GM21528 (cell line): ENCODE data around the gene RALGAPA2.
A peak's percentile ranks its signal among the peaks of the same experiment; 100 is the strongest.

Experiments used
- ATAC-seq: cut with Tn5 transposase; IDR thresholded peaks from one replicate; pipeline ENCODE4 v1.9.1; 2021; ENCODE audit warnings: mild to moderate bottlenecking, moderate library complexity; ENCODE audit not compliant: unreplicated experiment, low FRiP score

RALGAPA2 gene

GRCh38 chr20:20637998-20638725 lies 74.3 kb downstream of the RALGAPA2 start:
- ATAC-seq: no peak

DNA sequence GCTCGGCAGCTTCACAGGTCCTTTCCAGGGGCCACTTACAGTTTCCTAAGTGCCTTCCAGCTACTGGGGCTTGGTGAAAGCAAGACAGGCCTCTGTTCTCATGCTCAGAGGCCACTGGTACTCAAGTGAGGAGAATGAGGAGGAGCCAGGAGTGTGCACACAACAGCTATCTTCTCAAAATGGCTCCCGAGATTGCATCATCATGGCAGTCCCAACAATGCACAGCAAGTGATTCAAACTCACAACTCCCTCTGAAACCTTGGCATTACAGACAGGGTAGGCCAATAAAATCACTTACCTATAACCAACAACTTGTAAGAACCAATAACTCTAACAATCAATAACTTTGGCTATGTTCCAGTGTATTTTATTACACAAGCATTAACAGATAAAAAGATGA lies 77.4 kb downstream of the RALGAPA2 start:
- ATAC-seq: no peak

DNA sequence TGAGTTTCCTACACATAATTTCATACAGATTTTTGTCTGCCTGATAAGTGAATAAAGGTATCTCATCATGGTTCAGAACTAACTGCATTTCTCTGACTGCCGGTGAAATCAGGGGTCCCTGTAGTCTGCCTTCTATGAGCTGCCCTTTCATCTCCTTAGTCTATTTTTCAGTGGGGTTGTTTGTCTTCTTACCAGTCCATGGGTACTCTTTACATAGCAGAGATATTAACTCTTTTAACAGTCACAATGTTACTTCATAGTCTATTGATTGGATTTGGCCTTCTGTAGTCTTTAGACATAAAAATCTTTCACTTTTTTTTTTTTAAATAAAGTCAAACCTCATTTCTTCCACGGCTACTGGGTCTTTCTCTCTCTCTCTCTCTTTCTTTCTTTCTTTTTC lies 79.8 kb downstream of the RALGAPA2 start:
- ATAC-seq: no peak

- ATAC-seq: no peak
Measured at GRCh38 chr20:20630551-20630950, 81.9 kb downstream of the RALGAPA2 start.

GRCh38 chr20:20629556-20630188 lies 82.8 kb downstream of the RALGAPA2 start:
- ATAC-seq: no peak

DNA sequence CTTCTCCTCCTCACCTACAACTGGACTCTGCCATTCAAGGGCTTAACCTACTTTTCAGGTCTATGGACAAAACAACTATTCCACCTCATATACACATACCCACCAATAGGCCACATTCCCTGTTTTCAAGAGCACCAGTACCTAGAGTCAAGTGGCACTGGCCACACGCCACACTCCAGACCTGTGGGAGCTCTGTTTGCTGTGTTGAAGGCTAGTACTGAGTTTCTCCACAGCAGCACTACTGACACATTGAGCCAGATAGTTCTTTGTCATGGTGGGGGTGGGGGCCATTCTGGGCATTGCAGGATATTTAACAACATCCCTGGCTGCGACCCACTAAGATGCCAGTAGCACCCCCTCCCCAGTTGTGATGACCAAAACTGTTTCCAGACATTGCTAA lies 84.1 kb downstream of the RALGAPA2 start:
- ATAC-seq: no peak

DNA sequence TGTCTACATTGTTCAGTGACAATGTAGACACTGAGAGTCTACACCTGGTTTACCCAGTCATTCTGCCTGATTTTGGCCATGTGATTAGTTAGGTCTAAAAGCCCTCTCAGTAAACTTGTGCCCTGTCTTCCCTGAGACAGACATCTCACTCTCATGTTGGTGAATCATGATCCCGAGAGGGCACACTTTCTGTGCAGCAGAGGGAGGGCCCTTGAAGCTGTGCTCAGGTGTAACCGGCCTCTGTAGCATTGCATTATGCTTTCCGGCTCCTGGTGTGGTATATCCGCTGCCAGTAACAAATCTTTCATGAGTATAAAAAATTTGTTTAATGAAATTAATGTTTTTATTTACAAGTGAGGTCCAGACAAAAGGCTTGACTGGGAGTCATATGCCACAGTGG lies 85.0 kb downstream of the RALGAPA2 start:
- ATAC-seq: no peak

GRCh38 chr20:20624914-20625313 lies 87.5 kb downstream of the RALGAPA2 start:
- no peak for ATAC-seq

DNA sequence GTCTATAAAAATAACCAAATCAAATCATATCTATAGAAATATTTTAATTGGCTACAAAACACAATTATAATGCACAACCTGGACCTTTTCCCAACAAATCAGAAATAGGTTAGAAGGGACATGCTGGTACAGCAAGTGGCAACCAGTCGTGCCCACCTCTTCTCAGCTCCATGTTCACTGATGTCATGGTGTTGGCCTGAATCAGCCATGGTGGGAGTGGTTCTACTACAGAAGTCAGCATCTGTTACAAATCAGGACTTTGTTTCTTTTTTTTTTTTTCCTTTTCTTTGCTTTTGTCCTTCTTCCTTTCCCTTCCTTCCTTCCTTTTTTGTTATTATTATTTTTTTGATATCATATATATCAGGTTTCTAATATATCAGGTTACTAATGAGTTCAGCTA lies 91.2 kb downstream of the RALGAPA2 start:
- ATAC-seq: no peak

GRCh38 chr20:20614391-20614790 lies 98.1 kb downstream of the RALGAPA2 start:
- ATAC-seq: no peak

- no peak for ATAC-seq
Measured at GRCh38 chr20:20612251-20612650, 100.2 kb downstream of the RALGAPA2 start.

GRCh38 chr20:20611167-20611566 lies 101.3 kb downstream of the RALGAPA2 start:
- no peak for ATAC-seq

DNA sequence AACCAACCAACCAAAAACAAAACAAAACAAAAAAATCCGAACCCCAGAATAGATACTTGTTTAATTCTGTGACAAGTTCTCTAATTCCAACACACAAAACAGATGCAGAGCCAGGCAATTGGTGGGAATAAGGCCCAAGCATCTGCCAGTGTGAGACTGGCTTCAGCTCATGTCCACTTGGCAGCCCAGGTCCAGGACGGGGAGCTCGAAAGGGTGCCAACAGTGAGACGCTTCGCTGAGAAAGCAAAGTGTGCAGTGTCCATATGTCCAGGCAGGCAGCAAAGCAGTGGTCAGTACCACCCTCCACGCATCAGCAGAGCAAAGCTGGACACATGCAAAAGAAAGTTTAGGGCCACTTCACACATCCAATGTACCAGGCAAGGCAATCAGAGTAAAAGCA lies 102.9 kb downstream of the RALGAPA2 start:
- no peak for ATAC-seq

- ATAC-seq: no peak
Measured at GRCh38 chr20:20608641-20609040, 103.8 kb downstream of the RALGAPA2 start.

DNA sequence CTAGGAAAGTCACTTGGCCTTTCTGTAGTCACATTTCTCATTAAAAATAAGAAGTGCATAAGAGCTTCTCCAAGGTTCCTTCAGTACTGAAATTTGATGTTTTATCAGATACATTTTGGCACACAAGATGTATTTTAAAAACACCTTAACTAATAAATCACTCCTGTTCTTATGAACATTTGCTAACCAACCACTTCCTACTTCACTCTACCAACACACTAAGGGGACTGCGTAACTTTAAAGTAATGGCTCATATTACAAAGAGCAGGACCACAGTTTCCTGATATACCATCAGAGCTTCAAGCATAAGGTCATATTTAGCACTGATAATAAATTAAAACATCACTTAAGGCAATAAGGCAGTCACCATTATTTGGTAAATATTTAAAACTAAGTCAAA lies 104.4 kb downstream of the RALGAPA2 start:
- no peak for ATAC-seq

- no peak for ATAC-seq
Measured at GRCh38 chr20:20606881-20607280, 105.6 kb downstream of the RALGAPA2 start.

- ATAC-seq: no peak
Measured at GRCh38 chr20:20606050-20606449, 106.4 kb downstream of the RALGAPA2 start.

DNA sequence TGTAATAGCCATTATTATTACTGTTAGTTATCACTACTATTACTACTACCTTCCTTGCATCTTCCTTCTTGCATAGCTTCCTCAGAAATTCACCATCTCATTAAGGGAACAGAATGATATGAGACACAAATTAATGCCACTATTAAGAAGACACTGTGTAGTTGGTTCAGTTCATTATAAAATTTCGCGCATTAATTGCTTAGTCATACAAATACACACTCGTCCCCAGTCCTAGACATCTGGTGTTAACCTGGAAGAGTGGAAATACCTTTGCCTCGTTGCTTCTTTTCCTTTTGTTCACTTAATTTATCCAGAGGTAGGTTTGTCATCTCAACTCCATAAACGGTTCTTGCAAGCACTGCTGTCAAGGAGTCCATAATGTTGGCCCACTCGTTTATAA lies 107.5 kb downstream of the RALGAPA2 start:
- no peak for ATAC-seq

DNA sequence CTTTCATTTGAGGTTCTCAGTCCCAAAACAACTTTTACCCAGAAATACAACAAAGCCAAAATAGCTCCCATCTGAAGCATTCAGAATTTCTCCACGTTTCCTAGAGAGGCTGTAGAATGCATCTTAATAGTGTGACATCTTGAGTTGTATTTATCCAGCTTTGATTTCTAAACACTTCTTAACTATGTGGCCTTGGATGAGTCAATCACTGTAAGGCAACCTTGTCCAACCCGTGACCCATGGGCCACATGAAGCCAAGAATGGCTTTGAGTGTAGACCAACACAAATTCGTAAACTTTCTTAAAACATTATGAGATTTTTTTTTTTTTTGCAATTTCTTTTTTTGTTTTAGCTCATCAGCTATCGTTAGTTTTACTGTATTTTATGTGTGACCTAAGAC lies 108.1 kb downstream of the RALGAPA2 start:
- no peak for ATAC-seq

DNA sequence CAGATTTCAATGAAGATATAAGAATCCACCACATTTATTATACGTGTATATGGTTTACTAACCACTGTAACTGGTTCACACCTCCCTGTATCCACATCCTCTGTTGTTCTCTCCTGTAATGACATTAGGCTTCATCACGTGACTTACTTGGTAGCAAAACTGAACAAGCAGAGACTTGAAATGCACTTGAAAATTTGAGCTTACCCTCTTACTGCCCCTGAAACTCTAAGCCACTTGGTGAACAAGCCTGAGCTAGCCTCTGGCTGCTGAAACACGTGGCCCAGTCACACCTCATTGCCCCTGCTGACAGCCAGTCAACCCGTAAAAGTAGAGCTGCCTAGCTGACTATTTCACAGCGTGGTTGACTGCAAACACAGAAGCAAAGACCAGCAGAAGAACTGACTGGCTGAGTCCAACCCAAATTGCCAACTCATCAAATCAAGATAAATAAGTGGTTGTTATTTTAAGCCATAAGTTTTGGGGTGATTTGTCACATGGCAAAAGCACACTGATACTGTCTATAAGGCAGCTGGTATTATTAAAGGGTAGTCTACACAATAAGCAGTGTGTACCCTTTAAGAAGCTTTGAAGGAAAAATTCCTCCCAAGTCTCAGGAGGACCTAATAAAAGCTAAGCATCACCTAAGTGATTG lies 109.0 kb downstream of the RALGAPA2 start:
- peak; percentile 99 for ATAC-seq

- ATAC-seq: no peak
Measured at GRCh38 chr20:20597966-20598365, 114.5 kb downstream of the RALGAPA2 start.

DNA sequence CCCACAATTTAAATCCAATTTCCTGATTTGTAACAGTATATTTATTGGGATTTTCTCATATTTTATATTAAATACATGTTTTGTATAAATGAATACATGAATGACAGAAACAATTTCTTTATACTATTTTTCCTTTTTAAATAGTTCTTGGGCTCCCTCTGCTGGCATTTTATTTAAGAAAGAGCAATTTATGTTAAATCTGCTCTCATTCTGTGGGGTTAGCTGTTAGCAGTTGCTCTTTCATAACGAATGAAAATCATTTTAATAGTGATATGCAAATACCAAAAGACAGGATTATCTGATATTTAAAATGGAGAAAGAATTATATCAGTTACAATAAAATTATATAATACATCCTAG lies 118.3 kb downstream of the RALGAPA2 start:
- ATAC-seq: no peak
